Endothelial cell of umbilical vein (primary cell): Measurements from ENCODE around the gene INSYN2B. TPM values are rescaled to one million over a fixed set of nuclear protein-coding genes. Genes with fewer than 3 reads are reported as not detected.

Experiments used
- BruUV-seq: library from RNA; stranded (reverse); fragments of 400-500 nt; replicated peaks from 2 replicates; lab custom pipeline; 2021; lab: Mats Ljungman, UMichigan
- CTCF ChIA-PET: fragments of 300-600, 350-600 bp; sonication (Branson Sonifier 250); formaldehyde crosslinking; loops from one replicate; lab custom pipeline; 2021; ENCODE audit warnings: antibody characterized with exemption, inconsistent platforms; lab: Charles Lee
- POLR2A ChIA-PET: fragments of 300-600, 350-600 bp; sonication (Branson Sonifier 250); formaldehyde crosslinking; loops from one replicate; lab custom pipeline; 2021; ENCODE audit warnings: antibody characterized with exemption, inconsistent platforms; lab: Charles Lee
- DNase-seq: peaks from one replicate; pipeline ENCODE4 v3.0.0-alpha.2; 2011; ENCODE audit warnings: low read depth, low spot score
- FAIRE-seq: peaks from 2 replicates; lab custom pipeline; 2011; peaks lifted over from hg19 to GRCh38; lab: Jason Lieb, UNC
- H2AFZ ChIP-seq: 2 replicates; pipeline ENCODE4 v1.6.0; 2012; ENCODE audit warnings: low read depth, low read length, control low read depth, inconsistent platforms
- H3K27ac ChIP-seq: 2 replicates; pipeline ENCODE4 v1.5.1; 2011; ENCODE audit warnings: low read depth, mild to moderate bottlenecking, control low read depth, low read length, moderate library complexity; ENCODE audit not compliant: insufficient read depth
- H3K27me3 ChIP-seq, 2 experiments: 2 replicates each; pipeline versions ENCODE4 v1.6.0 to v1.6.1; 2011; ENCODE audit warnings: low read length in 2 of 2, mixed read lengths in 1 of 2; ENCODE audit not compliant: control insufficient read depth in 2 of 2, insufficient read depth in 2 of 2
- H3K36me3 ChIP-seq, 2 experiments: 2 replicates in 1 of 2; 3 replicates in 1 of 2; pipeline ENCODE4 v1.5.1; 2011; ENCODE audit warnings: low read length in 2 of 2, mild to moderate bottlenecking in 1 of 2, moderate library complexity in 1 of 2; ENCODE audit not compliant: control insufficient read depth in 2 of 2, insufficient read depth in 2 of 2; ENCODE audit errors: extremely low read depth in 1 of 2
- H3K4me1 ChIP-seq: 3 replicates; pipeline ENCODE4 v1.5.1; 2011; ENCODE audit warnings: mild to moderate bottlenecking, low read length; ENCODE audit not compliant: control insufficient read depth, insufficient read depth; ENCODE audit errors: extremely low read depth
- H3K4me2 ChIP-seq: 2 replicates; pipeline ENCODE4 v1.6.1; 2011; ENCODE audit warnings: low read length, control low read depth, mixed read lengths; ENCODE audit not compliant: insufficient read depth
- H3K4me3 ChIP-seq, 3 experiments: fragments of 200-600 bp in 1 of 3; sonication (generic), shearing (Covaris generic) in 1 of 3; replicated peaks in 1 of 3; 2 replicates each; pipeline ENCODE4 v1.5.1; 2011 to 2016; ENCODE audit warnings: control low read depth in 3 of 3, low read length in 3 of 3, mild to moderate bottlenecking in 2 of 3, inconsistent platforms in 1 of 3, low read depth in 1 of 3, moderate library complexity in 1 of 3; ENCODE audit not compliant: insufficient read depth in 1 of 3
- H3K79me2 ChIP-seq: 2 replicates; pipeline ENCODE4 v1.6.0; 2012; ENCODE audit warnings: low read length, inconsistent platforms; ENCODE audit not compliant: control insufficient read depth, insufficient read depth
- H3K9ac ChIP-seq: replicated peaks from 2 replicates; pipeline ENCODE3; 2011; ENCODE audit warnings: low read length, control low read depth; ENCODE audit not compliant: insufficient read depth; ENCODE audit errors: extremely low read depth
- H3K9me1 ChIP-seq: replicated peaks from 3 replicates; pipeline ENCODE4 v1.6.0; 2011; ENCODE audit warnings: mild to moderate bottlenecking, low read length; ENCODE audit not compliant: control insufficient read depth, insufficient read depth; ENCODE audit errors: extremely low read depth
- H3K9me3 ChIP-seq: replicated peaks from 2 replicates; pipeline ENCODE4 v1.5.1; 2012; ENCODE audit warnings: low read length, inconsistent platforms; ENCODE audit not compliant: control insufficient read depth, insufficient read depth
- H4K20me1 ChIP-seq: replicated peaks from 2 replicates; pipeline ENCODE3; 2011; ENCODE audit warnings: mild to moderate bottlenecking, low read length; ENCODE audit not compliant: control insufficient read depth, insufficient read depth; ENCODE audit errors: extremely low read depth
- EZH2 ChIP-seq: IDR thresholded peaks from 2 replicates; pipeline ENCODE4 v1.6.1; 2012; ENCODE audit warnings: borderline replicate concordance, low read depth, mild to moderate bottlenecking, moderate library complexity, low read length, inconsistent platforms; ENCODE audit not compliant: severe bottlenecking
- FOS ChIP-seq: IDR thresholded peaks from 2 replicates; pipeline ENCODE4 v1.6.1; 2011; ENCODE audit warnings: mild to moderate bottlenecking, low read length, moderate library complexity, borderline replicate concordance; ENCODE audit not compliant: insufficient read depth
- GATA2 ChIP-seq: IDR thresholded peaks from 2 replicates; pipeline ENCODE4 v1.7.0; 2011; ENCODE audit warnings: low read depth, mild to moderate bottlenecking, moderate library complexity, mixed read lengths, low read length; ENCODE audit not compliant: insufficient read length, insufficient read depth
- JUN ChIP-seq: IDR thresholded peaks from 2 replicates; pipeline ENCODE4 v1.6.1; 2011; ENCODE audit warnings: borderline replicate concordance, low read depth; ENCODE audit not compliant: insufficient read length, insufficient read depth
- MYC ChIP-seq: IDR thresholded peaks from one replicate; pipeline ENCODE4 v1.6.1; 2011; ENCODE audit warnings: mild to moderate bottlenecking, low read depth, low read length
- POLR2A ChIP-seq: IDR thresholded peaks from 2 replicates; pipeline ENCODE4 v1.6.1; 2012; ENCODE audit warnings: low read depth, mild to moderate bottlenecking, control low read depth, low read length
- POLR2AphosphoS5 ChIP-seq: IDR thresholded peaks from 2 replicates; pipeline ENCODE4 v1.6.1; 2012; ENCODE audit warnings: low read depth, mild to moderate bottlenecking, control low read depth, low read length, moderate library complexity; ENCODE audit not compliant: insufficient read depth
- dilution Hi-C: fragments of 300-500 bp; cut with MboI; formaldehyde crosslinking; loops from one replicate; pipeline ENCODE4 v1.15.0; 2019; ENCODE audit warnings: low sequenced_read_pairs; ENCODE audit not compliant: extremely low pct_ligation_motif_present
- intact Hi-C: fragments of 100-400 bp; cut with micrococcal nuclease; formaldehyde crosslinking; loops from one replicate; pipeline ENCODE4 v1.10.0; 2022
- polyA plus RNA-seq, 4 experiments: library from polyadenylated mRNA; depleted of rRNA in 3 of 4; stranded (reverse) in 3 of 4; unstranded in 1 of 4; fragments of >200 nt; gene quantifications; 2 replicates each; pipeline versions ENCODE4 v1.2.1 to v1.2.3, GENCODE V29; 2011 to 2012; ENCODE audit warnings: missing spikeins in 1 of 4
- total RNA-seq: library from RNA; stranded (reverse); gene quantifications from 2 replicates; pipeline ENCODE4 v1.2.3, GENCODE V29; 2021
- TF ChIP-seq, protein P1 (sequence below), 2 donors: IDR thresholded peaks; 1 replicate in 1 of 2; 2 replicates in 1 of 2; pipeline ENCODE4 v1.5.1; 2011; ENCODE audit warnings: low read length in 2 of 2, mild to moderate bottlenecking in 2 of 2, moderate library complexity in 2 of 2, control low read depth in 1 of 2, inconsistent platforms in 1 of 2, low read depth in 1 of 2; ENCODE audit not compliant: insufficient read depth in 1 of 2; ENCODE audit errors: extremely low read depth in 1 of 2
- TF ChIP-seq, protein P2 (sequence below): IDR thresholded peaks from 2 replicates; pipeline ENCODE4 v1.6.1; 2011; ENCODE audit not compliant: insufficient read depth, insufficient read length

INSYN2B gene
- total and polyA plus RNA-seq, 2 donors (not counting 3 experiments of a cell fraction or from before 2014, with no cell fraction given), result 8.2 to 17.1 TPM

DNA sequence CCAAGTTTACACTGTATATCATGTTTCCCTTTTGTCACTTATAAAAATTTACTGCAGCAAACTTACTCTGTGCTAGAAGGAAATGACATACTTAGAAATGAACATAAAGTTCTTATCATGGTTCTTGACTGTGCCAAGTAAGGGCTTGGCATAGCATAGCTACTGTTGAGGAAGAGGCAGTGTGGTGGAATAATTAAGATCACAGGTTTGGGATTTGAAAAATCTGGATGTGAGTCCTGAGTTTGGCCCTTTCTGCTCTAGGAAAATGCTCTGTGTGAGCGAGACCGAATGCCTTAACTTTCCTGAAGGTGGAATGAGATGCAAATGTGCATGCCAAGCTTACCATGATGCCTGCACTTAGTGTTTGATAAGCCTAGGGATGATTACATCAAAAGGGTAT is 99.5 kb downstream of the INSYN2B start:
- H3K36me3 ChIP-seq, result peaks cover 0 to 28% of the 10 kb centered on the region in 2 experiments
- no peaks in the 10 kb centered on the region for H4K20me1 ChIP-seq
- FAIRE-seq, result no peak
- H3K4me3 ChIP-seq, result no peak overlapping the region
- DNase-seq, result no peak
- H3K9me3 ChIP-seq, result no peaks in the 10 kb centered on the region
- H3K79me2 ChIP-seq, result peaks cover 1% of the 10 kb centered on the region
- no peak overlapping the region for H3K27ac ChIP-seq
- BruUV-seq, result no TSS peak
- no peaks in the 10 kb centered on the region for H3K27me3 ChIP-seq
- ChIA-PET CTCF (interaction anchor here (1.0 to 2.9 kb wide), 5 partner anchors 20 to 343 kb away, joined by 3 to 13 read pairs (median 4); partner anchors contain the start of gene INSYN2B), POLR2A (no interaction called here)
- no peaks in the 10 kb centered on the region for H3K9me1 ChIP-seq
- no peak overlapping the region for H3K9ac ChIP-seq
- H3K4me1 ChIP-seq, result no peaks in the 10 kb centered on the region
- dilution Hi-C loops, result no loop called here
- H3K4me2 ChIP-seq, result no peak overlapping the region
- no peak for TF ChIP-seq POLR2AphosphoS5
- TF ChIP-seq EZH2, result no peak
- no peak for TF ChIP-seq MYC
- TF ChIP-seq JUN, result no peak
- TF ChIP-seq FOS, result no peak
- TF ChIP-seq, protein P1, sequence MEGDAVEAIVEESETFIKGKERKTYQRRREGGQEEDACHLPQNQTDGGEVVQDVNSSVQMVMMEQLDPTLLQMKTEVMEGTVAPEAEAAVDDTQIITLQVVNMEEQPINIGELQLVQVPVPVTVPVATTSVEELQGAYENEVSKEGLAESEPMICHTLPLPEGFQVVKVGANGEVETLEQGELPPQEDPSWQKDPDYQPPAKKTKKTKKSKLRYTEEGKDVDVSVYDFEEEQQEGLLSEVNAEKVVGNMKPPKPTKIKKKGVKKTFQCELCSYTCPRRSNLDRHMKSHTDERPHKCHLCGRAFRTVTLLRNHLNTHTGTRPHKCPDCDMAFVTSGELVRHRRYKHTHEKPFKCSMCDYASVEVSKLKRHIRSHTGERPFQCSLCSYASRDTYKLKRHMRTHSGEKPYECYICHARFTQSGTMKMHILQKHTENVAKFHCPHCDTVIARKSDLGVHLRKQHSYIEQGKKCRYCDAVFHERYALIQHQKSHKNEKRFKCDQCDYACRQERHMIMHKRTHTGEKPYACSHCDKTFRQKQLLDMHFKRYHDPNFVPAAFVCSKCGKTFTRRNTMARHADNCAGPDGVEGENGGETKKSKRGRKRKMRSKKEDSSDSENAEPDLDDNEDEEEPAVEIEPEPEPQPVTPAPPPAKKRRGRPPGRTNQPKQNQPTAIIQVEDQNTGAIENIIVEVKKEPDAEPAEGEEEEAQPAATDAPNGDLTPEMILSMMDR (IDR thresholded peaks at IDR 0.05; ENCODE audit: extremely low read depth in 1 of 2, insufficient read depth in 1 of 2, low read depth in 1 of 2, low read length in 2 of 2), result no peak
- no peak for TF ChIP-seq GATA2
- TF ChIP-seq, protein P2, sequence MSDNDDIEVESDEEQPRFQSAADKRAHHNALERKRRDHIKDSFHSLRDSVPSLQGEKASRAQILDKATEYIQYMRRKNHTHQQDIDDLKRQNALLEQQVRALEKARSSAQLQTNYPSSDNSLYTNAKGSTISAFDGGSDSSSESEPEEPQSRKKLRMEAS, result no peak
- no peak for TF ChIP-seq POLR2A
- H2AFZ ChIP-seq, result no peak overlapping the region
- intact Hi-C loops, result no loop called here
